T-helper 1 cell treated with Interleukin-12 subunit alpha and Interleukin-12 subunit beta and Interleukin-4 antibody, amounts not matched to agents 30 ng/mL and 1 ng/mL, for 36 hours (primary cell): ENCODE results near the gene LRRC8E. TPM values are rescaled to one million over a fixed set of nuclear protein-coding genes. Genes with fewer than 3 reads are reported as not detected.
"Not testable (repeated sequence)": the region's sequence is repeated elsewhere in the genome, so short reads cannot be mapped to it uniquely, and the experiment has no call there.

Experiments
- intact Hi-C: fragments of 100-400 bp; cut with micrococcal nuclease; formaldehyde crosslinking; loops from one replicate; pipeline ENCODE4 v1.15.1; 2024
- total RNA-seq: library from RNA; stranded (reverse); gene quantifications from 2 replicates; pipeline ENCODE4 v1.2.3, GENCODE V29; 2022

Gene LRRC8E
- total RNA-seq, 1 donor from 2014 or later, result not detected

DNA sequence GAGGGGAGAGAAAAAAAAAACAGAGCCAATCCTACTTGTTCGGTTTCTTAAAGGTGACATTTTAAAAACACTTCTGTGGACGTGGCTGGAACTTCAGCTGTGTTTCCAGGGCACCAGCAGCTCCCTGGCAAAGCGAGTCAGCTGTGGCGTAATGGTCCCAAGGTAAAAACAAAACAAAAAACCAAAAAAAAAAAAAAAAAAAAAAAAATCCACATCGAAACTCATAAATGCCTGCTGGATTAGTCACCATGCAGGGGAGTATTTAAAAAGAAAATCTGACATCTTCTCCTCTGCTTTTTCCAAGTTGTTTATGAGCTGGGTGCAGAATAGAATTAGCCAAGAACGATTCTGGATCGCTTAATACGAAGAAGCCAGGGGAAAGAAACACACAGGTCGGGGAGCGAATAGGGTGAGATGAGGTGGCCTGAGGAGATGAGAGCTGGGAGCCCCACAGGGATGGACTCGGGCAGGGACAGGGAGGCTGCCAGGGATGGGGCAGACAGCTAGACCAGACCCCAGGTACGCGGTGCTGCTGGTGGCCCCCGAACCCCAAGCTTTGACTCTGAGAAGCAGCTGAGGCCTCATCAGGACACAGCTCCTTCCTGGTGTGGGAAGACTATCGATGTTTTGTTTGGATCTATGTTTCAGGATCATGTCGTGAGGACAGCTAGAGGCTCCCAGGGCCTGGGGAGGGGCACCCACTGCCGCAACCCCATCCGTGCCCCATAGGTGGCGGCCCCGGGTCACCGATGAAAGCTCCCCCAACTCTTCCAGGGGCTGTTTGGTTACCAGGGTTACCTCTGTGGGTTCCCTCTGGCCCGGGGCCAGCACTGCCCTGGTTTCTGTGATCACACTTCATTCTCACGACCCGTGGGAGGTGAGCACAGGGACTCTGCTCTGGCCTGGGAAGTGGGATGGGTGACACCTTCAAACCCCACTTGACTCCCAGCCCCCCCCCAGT lies 40.7 kb downstream of the LRRC8E start:
- intact Hi-C loops, result loop anchor here (1.0 to 10.0 kb wide), 3 partner anchors 14 to 586 kb away; partner anchors contain the start of genes NDUFA7, RPS28, TIMM44 and ZNF414

DNA sequence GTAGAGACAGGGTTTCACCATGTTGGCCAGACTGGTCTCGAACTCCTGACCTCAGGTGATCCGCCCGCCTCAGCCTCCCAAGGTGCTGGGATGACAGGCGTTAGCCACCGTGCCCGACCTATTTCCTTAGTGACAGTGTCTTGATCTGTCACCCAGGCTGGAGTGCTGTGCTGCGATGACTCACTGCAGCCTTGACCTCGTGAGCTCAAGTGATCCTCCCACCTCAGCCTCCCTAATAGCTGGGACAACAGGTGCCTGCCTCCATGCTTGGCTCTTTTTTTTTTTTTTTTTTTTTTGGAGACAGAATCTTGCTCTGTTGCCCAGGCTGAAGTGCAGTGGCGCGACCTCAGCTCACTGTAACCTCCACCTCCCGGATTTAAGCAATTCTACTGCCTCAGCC lies 41.7 kb downstream of the LRRC8E start:
- intact Hi-C loops, result not testable (repeated sequence)

DNA sequence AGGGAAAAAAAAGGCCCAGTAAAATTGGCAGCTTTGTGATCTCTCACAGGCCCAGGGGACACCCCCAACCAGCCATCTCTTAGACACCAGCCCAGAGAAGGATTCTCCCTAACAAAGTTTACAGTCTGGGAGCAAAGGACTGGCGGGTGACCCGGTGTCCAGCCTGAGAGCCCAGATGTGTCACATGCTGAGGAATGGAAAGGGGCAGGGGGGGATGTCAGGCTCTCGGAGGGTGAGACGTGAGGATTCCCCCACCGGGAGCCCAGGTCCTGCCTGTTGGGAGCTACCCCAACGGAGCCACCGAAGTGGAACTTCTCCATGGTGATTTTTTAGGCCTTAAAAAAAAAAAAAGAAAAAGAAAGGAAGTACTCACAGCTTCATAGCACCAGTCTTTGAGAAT lies 42.5 kb downstream of the LRRC8E start:
- intact Hi-C loops, result no loop called here

DNA sequence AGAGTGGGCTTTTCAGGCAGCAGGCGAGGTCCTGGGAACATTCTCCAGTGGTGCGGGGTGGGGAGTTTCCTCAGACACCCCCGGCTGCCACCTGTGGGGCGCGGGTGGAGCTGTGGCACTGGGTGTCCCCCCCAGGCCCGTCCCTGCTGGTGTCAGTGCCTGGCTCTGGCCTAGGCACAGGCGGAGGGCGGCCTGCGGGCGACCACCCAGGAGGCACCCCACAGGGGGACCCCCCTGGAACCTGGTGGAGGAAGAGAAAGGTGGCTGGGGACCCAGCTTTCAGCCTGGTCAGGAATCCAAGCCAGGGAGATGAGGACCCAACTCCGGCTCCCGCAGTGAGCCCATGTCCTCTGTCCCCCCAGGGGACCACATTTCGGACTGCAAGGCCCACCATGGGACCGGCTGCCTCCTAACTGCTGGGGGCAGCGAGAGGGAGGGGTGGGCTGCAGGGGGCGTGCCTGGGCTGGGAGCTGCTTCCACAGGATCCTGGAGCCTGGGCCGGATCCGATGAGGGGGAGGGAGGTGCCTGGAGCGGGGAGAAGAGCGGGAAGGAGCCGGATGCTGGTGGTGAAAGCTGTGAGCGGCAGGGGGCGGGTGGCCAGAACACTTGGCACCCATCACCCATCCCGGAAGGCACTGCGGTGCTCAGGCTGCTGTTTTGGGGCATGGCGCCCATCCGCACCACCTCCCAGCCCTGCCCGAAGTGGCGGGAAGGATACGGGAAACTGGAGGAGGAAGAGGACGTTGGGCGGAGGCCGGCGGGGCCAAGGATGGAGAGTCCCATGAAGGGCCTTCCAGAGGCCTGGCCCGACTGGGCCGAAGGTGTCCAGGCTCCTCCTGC lies 43.1 kb downstream of the LRRC8E start:
- intact Hi-C loops, result no loop called here

DNA sequence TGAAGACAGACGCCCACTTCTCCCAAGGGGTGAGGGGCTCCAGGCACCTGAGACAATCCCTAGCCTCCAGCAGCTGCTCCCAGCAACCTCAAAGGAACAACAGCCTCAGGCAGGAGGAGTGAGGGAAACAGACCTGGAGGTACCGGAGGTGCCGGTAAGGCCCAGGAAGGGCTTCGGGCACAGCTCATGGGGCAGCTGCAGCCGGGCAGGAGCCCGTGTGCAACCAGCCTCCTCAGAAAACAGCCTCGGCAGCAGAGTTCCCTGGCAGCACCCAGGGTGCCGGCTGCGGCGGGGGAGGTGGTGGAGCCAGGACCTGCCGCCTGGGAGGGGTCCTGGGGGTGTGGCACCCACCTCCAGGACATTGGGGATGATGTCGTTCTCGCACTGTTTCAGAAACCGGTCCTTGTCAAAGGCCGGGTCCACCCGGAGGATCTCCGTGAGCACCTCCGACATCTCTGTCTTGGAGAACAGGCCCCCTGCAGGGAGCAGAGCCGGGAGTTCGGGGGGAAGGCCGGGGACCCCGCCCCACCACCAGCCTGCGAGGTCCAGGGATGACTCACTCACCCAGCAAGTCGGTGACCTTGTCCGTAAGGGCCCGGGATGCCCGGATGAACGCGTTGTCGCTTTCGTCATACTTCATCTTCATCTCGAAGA lies 44.1 kb downstream of the LRRC8E start:
- intact Hi-C loops, result no loop called here

DNA sequence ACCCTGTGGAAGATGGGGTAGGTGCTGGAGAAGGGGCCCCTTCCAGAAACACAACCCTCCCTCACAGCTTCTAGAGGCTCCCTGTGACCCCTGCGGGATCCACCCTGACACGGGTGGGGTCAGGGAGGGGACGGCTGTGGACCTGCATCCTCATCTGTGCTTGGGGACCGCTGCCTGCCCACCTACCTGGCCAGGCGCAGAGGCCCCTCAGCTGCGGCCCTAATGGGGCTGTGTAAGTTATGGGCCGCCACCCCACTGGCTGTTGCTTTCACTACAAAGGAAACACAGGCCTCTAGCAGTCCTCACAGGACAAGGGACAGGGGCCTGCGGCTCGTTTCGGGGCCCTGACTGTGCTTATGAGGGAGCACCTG lies 44.6 kb downstream of the LRRC8E start:
- intact Hi-C loops, result no loop called here

DNA sequence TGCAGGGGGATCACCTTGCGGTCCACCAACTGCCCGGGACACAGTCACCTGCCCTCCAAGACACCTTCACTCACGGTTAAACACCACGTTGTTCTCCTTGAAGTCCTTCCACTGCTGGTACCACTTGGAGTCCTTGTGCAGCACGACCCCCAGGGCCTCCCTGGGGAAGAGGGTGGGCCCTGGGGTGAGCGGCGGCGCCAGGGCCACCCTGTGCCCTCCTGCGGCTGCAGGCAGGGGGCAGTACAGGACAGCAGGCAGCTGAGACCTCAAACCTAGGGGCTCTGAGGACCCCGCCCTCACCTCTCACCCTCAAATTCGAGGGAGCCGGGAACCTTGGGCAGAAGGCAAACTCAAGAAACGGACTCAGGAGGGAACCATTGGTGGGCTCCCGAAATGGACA lies 45.1 kb downstream of the LRRC8E start:
- intact Hi-C loops, result no loop called here

DNA sequence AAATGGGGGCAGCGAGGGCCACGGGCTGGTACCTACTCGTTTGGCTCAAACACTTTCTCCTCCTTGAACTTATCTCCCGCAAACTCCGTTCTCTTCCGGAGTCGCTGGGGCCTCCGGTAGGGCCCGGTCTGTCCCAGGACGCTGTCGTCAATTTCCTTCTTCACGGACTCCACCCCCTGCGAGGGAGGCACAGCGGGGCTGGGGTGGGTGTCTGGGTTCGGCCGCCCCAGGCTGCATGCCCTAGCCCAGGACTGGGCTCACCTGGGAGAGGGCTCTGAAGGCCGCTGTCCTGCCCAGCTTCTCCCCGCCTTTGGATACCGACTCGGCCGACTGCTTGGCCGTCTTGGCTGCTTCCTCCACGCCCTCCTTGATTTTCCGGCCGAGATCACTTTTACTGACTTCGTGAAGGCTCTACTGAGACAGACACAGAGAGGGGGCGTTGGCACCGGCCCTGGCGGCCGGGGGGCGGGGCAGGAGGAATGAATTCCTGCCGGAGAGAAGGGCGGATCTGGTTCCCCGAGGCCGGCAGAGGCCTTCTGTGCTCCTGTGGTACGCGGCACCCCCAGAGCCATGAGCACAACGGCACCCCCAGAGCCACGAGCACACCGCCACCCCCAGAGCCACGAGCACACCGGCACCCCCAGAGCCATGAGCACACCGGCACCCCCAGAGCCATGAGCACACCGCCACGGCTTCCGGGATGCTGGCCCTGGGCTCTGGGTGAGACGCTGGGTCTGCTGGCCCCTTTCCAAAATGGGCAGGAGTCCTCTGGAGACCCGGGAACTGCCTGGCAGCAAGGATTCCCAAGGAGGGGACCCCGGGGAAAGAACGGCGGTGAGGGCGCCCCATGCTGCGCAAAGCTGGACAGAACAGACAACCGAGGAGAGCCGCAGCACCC lies 45.8 kb downstream of the LRRC8E start:
- intact Hi-C loops, result no loop called here

DNA sequence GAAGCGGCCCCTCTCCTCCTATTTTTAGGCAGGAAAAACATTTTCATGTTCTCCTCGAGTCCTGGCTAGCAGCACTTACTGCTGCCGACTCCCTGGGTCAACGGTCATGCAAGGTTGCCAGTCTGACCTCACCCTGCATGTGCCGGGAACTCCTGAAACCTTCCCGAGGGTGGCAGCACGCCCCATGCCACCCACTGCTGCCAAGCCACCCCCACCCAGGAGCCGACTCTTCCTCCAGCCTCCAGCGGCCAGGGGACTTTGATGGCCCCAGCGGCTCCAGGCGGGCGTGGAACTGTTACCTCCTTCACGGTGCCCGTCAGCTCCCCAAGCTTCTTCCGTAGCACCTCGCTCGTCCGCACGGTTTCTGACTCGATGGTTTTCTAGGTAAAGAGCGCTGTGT lies 46.5 kb downstream of the LRRC8E start:
- intact Hi-C loops, result no loop called here

DNA sequence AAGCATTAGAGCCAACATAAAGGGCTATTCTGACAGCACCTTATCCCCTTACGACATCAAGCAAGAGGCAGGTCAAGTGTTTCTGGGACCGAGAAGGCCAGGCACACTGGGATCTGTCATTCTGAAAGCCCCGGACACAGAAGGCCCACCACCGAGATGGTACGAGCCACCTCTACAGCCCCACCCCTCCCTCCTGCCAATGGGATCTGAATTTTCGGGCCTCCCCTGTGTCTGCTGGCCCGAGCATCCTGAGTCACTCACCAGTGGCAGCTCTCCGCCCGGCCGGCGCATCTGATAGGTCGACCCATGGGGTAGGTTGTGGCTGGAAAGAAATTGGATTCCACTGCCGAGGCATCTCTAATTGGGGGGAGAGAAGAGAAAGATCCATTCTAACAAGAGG lies 52.5 kb downstream of the LRRC8E start:
- intact Hi-C loops, result loop anchor here (5.0 kb wide), 2 partner anchors 259 to 326 kb away; partner anchors contain the start of gene TRAPPC5

DNA sequence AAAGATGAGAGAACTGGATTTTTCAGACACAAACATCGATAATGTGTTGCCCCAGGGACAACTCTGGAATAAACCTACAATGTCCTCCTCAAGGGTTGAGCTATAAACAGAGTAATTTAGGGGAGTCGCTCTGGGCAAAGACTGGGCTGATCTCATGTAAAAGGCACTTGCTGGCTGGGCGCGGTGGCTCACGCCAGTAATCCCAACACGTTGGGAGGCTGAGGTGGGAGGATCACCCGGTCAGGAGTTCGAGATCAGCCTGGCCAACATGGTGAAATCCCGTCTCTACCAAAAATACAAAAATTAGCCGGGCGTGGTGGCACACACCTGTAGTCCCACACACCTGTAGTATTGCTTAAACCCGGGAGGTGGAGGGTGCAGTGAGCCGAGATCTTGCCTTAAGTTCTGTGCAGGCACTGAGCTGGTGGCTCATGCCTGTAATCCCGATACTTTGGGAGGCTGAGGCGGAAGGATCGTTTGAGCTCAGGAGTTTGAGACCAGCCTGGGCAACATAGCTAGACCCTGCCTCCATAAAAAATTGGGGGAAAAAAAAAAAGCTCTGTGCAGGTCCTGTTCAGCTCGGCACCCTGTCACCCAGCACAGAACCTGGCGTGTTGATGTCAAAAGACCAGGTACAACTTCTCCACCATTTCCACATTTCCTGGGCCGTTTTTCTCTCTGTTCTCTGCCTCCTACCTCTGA lies 53.7 kb downstream of the LRRC8E start:
- intact Hi-C loops, result loop anchor here (5.0 kb wide), 2 partner anchors 260 to 325 kb away; partner anchors contain the start of gene TRAPPC5

DNA sequence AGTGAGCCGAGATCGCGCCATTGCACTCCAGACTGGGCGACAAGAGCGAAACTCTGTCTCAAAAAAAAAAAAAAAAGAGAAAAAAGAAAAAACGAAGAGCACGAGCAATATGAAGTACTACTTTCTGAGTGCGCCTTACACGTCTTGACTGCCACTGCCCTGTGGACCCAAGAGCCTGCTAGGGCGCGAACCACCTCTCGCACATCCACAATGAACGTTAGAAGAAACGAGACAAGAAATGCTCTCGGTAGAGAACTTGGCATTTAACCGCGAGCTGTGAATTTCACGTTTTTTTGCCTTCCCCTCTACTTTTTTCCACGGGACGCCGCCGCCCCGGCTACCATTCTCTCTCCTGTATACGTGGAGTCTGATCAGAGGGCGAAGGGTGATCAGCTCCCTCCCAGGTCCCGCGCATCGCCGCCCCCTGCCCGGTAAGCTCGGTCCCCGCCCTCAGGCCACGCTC lies 54.7 kb downstream of the LRRC8E start:
- intact Hi-C loops, result loop anchor here (1.0 to 5.0 kb wide), 11 partner anchors 14 to 447 kb away; partner anchors contain the start of genes MAP2K7, PET100, RAB11B and SNAPC2

DNA sequence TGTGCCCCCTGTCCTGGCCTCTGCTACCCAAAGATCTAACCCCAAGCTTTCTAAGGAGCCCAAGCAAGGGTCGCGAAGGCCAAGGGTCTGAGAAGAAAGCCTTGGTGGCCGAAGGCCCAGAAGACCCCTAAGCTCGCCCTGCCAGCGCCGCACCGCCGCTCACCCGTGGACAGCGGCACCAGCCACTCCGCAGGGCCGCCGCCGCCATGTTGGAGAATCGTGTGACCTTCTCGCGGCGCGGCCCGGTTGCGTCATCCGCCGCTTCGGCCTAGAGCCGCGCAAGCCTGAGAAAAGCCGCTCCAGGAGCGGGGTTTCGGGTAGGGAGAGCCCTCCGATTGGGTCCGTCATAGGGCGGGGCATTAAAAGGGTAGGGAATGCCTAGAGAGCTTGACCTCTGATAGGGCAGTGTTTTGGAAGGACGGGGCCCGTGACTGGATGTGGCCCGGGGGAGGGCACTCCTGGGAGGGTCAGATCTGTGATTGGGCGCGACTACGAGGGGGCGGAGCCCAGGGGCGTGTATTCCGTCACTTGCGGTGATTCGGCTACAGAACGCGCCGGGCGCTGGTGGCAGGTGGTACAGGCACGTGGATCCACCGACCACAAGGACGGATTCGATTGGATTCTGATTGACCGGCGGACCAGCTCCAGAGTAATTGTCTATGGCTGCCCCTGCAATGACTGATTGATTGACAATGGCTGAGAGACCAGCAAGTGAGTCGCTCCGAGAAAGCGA lies 55.3 kb downstream of the LRRC8E start, which contains the start of gene TIMM44:
TIMM44 (minus strand) TSS at position 223 of the 733 bp plus-strand sequence; CDS start at position 208, 15 bp downstream.
- intact Hi-C loops, result loop anchor here (1.0 to 5.0 kb wide), 14 partner anchors 14 to 447 kb away; partner anchors contain the start of genes MAP2K7, PET100, RAB11B and SNAPC2

DNA sequence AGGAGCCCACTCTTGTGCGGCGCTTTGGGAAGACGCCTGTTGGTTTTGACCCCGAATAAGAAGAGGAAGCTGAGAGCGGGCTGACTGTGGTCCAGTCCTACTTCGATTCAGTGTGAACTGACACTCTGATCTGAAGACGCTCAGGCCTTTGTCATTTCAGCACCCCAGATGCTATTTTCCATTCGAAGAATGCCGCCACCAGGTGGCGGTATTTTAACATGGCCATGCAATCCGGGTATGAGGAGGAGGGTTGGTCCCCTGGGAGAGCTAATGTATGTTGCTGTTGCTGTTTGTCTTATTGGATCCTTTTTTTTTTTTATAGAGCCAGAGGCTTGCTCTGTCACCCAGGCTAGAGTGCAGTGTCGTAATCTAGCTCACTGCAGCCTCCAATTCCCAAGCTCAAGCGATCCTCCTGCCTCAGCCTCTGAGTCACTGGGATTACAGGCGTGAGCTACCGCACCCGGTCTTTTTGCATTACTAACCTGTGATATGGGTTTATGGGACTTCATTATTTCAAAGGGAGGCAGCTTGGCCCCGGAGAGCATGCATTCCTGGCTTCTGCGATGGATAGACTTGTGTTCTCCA lies 56.0 kb downstream of the LRRC8E start:
- intact Hi-C loops, result loop anchor here (1.0 to 5.0 kb wide), 5 partner anchors 58 to 323 kb away; partner anchors contain the start of gene TRAPPC5

DNA sequence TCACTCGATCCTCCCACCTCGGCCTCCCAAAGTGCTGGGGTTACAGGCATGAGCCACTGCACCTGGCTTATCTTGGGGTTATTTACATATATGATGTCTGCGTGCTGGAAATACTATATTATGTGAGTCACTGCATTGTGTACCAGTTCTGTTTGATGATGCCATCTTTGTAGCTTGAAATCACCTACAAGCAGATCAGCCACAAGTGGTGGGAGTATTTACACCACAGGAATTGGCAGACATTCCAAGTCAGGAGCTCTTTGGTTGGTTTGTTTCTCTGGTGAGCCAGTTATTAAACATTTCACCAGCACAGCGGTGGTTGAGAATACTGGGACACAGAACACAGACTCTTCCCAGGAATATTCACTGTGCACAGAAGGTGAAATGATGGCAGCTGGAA lies 59.6 kb downstream of the LRRC8E start:
- intact Hi-C loops, result no loop called here
